ENCODE data around the gene THBS4. TPM values are rescaled to one million over a fixed set of nuclear protein-coding genes. Genes with fewer than 3 reads are reported as not detected.
A peak's percentile ranks its signal among the peaks of the same experiment; 100 is the strongest.

THBS4 gene
- total RNA-seq, 1 experiment from 2014 or later = 1.2 TPM

- DNase-seq (ENCODE audit: low spot score) = peak; percentile 92
Measured at GRCh38 chr5:80076131-80077050, 41.2 kb downstream of the THBS4 start.

- no peak for DNase-seq (ENCODE audit: low spot score)
Measured at GRCh38 chr5:80077051-80077714, 42.0 kb downstream of the THBS4 start.

GRCh38 chr5:80078921-80079320 lies 43.8 kb downstream of the THBS4 start:
- no peak for DNase-seq (ENCODE audit: low spot score)

GRCh38 chr5:80082281-80082680 lies 47.1 kb downstream of the THBS4 start:
- no peak for DNase-seq (ENCODE audit: low spot score)

- DNase-seq (ENCODE audit: low spot score) = peak; percentile 47
Measured at GRCh38 chr5:80082731-80083100, 47.6 kb downstream of the THBS4 start.

- peak; percentile 57 for DNase-seq (ENCODE audit: low spot score)
Measured at GRCh38 chr5:80083101-80083890, 48.1 kb downstream of the THBS4 start.

- DNase-seq (ENCODE audit: low spot score) = no peak
Measured at GRCh38 chr5:80090884-80091166, 55.7 kb downstream of the THBS4 start.

GRCh38 chr5:80091792-80092192 lies 56.6 kb downstream of the THBS4 start:
- DNase-seq (ENCODE audit: low spot score) = peak; percentile 41

- no peak for DNase-seq (ENCODE audit: low spot score)
Measured at GRCh38 chr5:80092486-80093107, 57.4 kb downstream of the THBS4 start.

- DNase-seq (ENCODE audit: low spot score) = no peak
Measured at GRCh38 chr5:80093796-80094195, 58.6 kb downstream of the THBS4 start.

- DNase-seq (ENCODE audit: low spot score) = no peak
Measured at GRCh38 chr5:80094236-80094738, 59.1 kb downstream of the THBS4 start.

- no peak for DNase-seq (ENCODE audit: low spot score)
Measured at GRCh38 chr5:80097451-80097850, 62.3 kb downstream of the THBS4 start.

- no peak for DNase-seq (ENCODE audit: low spot score)
Measured at GRCh38 chr5:80101993-80102392, 66.8 kb downstream of the THBS4 start.

GRCh38 chr5:80103371-80103770 lies 68.2 kb downstream of the THBS4 start:
- no peak for DNase-seq (ENCODE audit: low spot score)

- DNase-seq (ENCODE audit: low spot score) = no peak
Measured at GRCh38 chr5:80105698-80106439, 70.7 kb downstream of the THBS4 start.

GRCh38 chr5:80106916-80107315 lies 71.8 kb downstream of the THBS4 start:
- no peak for DNase-seq (ENCODE audit: low spot score)

- no peak for DNase-seq (ENCODE audit: low spot score)
Measured at GRCh38 chr5:80109646-80110478, 74.7 kb downstream of the THBS4 start.

GRCh38 chr5:80111376-80111990 lies 76.3 kb downstream of the THBS4 start:
- peak; percentile 32 for DNase-seq (ENCODE audit: low spot score)

GRCh38 chr5:80114860-80115259 lies 79.7 kb downstream of the THBS4 start:
- DNase-seq (ENCODE audit: low spot score) = no peak

- no peak for DNase-seq (ENCODE audit: low spot score)
Measured at GRCh38 chr5:80116000-80116399, 80.9 kb downstream of the THBS4 start.

All from A172 (cell line).